ENCODE results near the gene AJUBA. TPM values are rescaled to one million over a fixed set of nuclear protein-coding genes. Genes with fewer than 3 reads are reported as not detected.

The AJUBA gene
- total RNA-seq, 1 experiment from 2014 or later, result 125 TPM

DNA sequence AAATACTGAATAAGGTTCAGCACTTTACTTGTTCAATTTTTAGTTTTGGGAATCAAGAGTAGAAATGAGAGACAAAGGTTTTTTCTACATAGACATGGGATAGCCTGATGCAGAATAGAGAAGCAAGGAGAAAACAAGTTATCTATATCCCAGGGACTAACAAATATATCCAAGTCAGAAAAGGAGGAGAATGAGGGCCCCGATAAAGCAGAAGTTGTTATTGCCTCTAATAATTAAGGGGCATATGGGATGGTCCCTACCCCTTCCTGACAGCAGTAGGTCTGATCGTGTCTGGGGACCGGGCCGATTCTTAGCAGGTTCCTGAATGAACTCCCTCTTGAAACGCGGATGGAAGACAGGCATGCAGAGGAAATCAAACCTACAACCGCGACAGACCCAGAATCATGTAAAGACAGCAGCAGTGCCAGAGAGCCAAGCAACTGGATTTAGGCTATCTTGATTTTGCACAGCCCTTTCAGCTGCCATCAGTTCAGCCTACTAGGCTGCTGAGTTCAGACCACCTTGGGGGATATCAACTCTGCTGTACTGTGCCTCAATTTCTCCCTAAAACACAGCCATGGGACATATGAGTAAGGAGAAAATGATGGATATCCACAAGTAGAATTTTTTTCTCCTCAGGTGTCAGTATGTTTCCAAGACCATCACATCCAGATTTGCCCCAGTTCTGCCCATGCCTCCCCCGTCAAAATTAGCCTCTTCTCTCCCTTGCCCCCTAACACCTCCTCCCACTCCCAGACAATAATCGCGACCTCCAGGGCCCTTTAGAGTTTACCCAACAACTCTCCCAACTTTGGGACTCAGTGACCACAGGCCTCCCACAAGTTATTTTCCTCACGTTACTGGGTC, 53.9 kb downstream of the AJUBA start:
- DNase-seq (ENCODE audit: low read depth in 1 of 2, low spot score in 2 of 2), result no peak
- Histone ChIP-seq H3K4me3 (peak overlapping the region; percentile 61), H3K4me1 (replicated peaks) (peaks cover 12% of the 10 kb centered on the region), H3K27me3 (replicated peaks) (no peaks in the 10 kb centered on the region), H3K36me3 (peaks cover 36% of the 10 kb centered on the region), H3K27ac (peak overlapping the region; percentile 55), H3K9me3 (replicated peaks) (no peaks in the 10 kb centered on the region)

- Histone ChIP-seq H3K36me3 (peaks cover 53% of the 10 kb centered on the region), H3K27me3 (replicated peaks) (no peaks in the 10 kb centered on the region), H3K27ac (no peak overlapping the region), H3K4me1 (replicated peaks) (peaks cover 12% of the 10 kb centered on the region), H3K9me3 (replicated peaks) (no peaks in the 10 kb centered on the region), H3K4me3 (no peak overlapping the region)
- no peak for DNase-seq (ENCODE audit: low read depth in 1 of 2, low spot score in 2 of 2)
These were observed 56.0 kb downstream of the AJUBA start for GRCh38 chr14:22926316-22926715.

DNA sequence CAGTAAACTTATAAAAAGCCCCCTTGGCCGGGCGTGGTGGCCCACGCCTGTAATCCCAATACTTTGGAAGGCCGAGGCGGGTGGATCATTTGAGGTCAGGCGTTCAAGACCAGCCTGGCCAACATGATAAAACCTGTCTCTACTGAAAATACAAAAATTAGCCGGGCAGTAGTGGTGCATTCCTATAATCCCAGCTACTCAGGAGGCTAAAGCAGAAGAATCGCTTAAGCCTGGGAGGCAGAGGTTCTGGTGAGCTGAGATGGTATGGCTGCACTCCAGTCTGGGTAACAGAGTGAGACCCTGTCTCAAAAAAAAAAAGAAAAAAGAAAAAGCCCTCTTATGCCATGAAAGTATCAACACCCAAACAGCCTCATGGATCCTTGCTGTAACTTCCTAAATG, 56.8 kb downstream of the AJUBA start:
- Histone ChIP-seq H3K27me3 (replicated peaks) (no peaks in the 10 kb centered on the region), H3K4me1 (replicated peaks) (peaks cover 12% of the 10 kb centered on the region), H3K4me3 (no peak overlapping the region), H3K9me3 (replicated peaks) (no peaks in the 10 kb centered on the region), H3K27ac (no peak overlapping the region), H3K36me3 (peaks cover 61% of the 10 kb centered on the region)
- no peak for DNase-seq (ENCODE audit: low read depth in 1 of 2, low spot score in 2 of 2)

DNA sequence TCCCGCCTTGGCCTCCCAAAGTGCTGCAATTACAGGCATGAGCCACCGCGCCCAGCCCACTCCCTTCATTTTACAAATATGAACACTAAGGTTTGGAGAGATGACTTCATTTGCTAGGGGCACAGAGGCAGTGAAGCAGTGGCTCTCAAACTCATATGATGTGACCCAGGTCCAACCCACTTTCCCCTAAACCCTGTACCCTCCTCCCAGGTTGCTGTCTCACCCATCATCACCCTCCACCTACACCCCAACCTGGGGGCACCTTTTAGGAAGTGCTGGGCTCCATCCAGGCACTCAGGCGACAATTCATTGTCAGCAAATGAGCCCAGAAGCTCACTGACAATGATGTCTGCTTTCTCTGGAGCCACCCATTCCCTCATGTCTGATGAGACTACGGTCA, 58.6 kb downstream of the AJUBA start:
- no peak for DNase-seq (ENCODE audit: low read depth in 1 of 2, low spot score in 2 of 2)
- Histone ChIP-seq H3K27me3 (replicated peaks) (no peaks in the 10 kb centered on the region), H3K36me3 (peaks cover 68% of the 10 kb centered on the region), H3K9me3 (replicated peaks) (no peaks in the 10 kb centered on the region), H3K27ac (no peak overlapping the region), H3K4me1 (replicated peaks) (peaks cover 11% of the 10 kb centered on the region), H3K4me3 (no peak overlapping the region)

GRCh38 chr14:22922294-22922693, 60.1 kb downstream of the AJUBA start:
- no peaks in the 10 kb centered on the region for H3K27me3 ChIP-seq (replicated peaks)
- H3K27ac ChIP-seq, result no peak overlapping the region
- H3K36me3 ChIP-seq, result peaks cover 76% of the 10 kb centered on the region
- DNase-seq (ENCODE audit: low read depth in 1 of 2, low spot score in 2 of 2), result no peak
- H3K4me3 ChIP-seq, result no peak overlapping the region
- H3K4me1 ChIP-seq (replicated peaks), result peaks cover 10% of the 10 kb centered on the region
- no peaks in the 10 kb centered on the region for H3K9me3 ChIP-seq (replicated peaks)

Other genes with a start within 250 kb of the AJUBA start
- 42.9 and 54.4 TPM in 2 replicates for gene OXA1L, start 215.9 kb downstream of the AJUBA start, total RNA-seq (2014; rRNA removed; shearing (Covaris generic))
- gene SLC7A7, start 167.1 kb downstream of the AJUBA start, total RNA-seq (2014; rRNA removed; shearing (Covaris generic)), result 0.09 and 0.13 TPM in 2 replicates
- gene MRPL52, start 152.7 kb downstream of the AJUBA start, total RNA-seq (2014; rRNA removed; shearing (Covaris generic)), result 58.2 and 108 TPM in 2 replicates
- gene MMP14, start 146.0 kb downstream of the AJUBA start, total RNA-seq (2014; rRNA removed; shearing (Covaris generic)), result 101 and 117 TPM in 2 replicates
- 37.4 and 41.4 TPM in 2 replicates for gene LRP10, start 110.8 kb downstream of the AJUBA start, total RNA-seq (2014; rRNA removed; shearing (Covaris generic))
- 0.05 TPM in 1 of 2 replicates, not detected in the other for gene REM2, start 99.3 kb downstream of the AJUBA start, total RNA-seq (2014; rRNA removed; shearing (Covaris generic))
- gene RBM23, start 63.4 kb downstream of the AJUBA start, total RNA-seq (2014; rRNA removed; shearing (Covaris generic)), result 67.8 and 86.9 TPM in 2 replicates
- gene PRMT5, start 53.2 kb downstream of the AJUBA start, total RNA-seq (2014; rRNA removed; shearing (Covaris generic)), result 43.9 and 67.8 TPM in 2 replicates
- 37.3 and 39.5 TPM in 2 replicates for gene HAUS4, start 25.5 kb downstream of the AJUBA start, total RNA-seq (2014; rRNA removed; shearing (Covaris generic))
- 3.2 and 6.5 TPM in 2 replicates for gene C14orf93, start 27.6 kb upstream of the AJUBA start, total RNA-seq (2014; rRNA removed; shearing (Covaris generic))
- 226 and 255 TPM in 2 replicates for gene PSMB5, start 52.3 kb upstream of the AJUBA start, total RNA-seq (2014; rRNA removed; shearing (Covaris generic))
- gene PSMB11, start 59.7 kb upstream of the AJUBA start, total RNA-seq (2014; rRNA removed; shearing (Covaris generic)), result not detected in 2 replicates
- gene CDH24, start 75.0 kb upstream of the AJUBA start, total RNA-seq (2014; rRNA removed; shearing (Covaris generic)), result 4.8 and 9.1 TPM in 2 replicates
- 34.1 and 68.2 TPM in 2 replicates for gene ACIN1, start 112.6 kb upstream of the AJUBA start, total RNA-seq (2014; rRNA removed; shearing (Covaris generic))
- 33.1 and 37.9 TPM in 2 replicates for gene C14orf119, start 113.0 kb upstream of the AJUBA start, total RNA-seq (2014; rRNA removed; shearing (Covaris generic))
- gene CIROP, start 122.4 kb upstream of the AJUBA start, total RNA-seq (2014; rRNA removed; shearing (Covaris generic)), result not detected in 2 replicates
- gene CEBPE, start 136.7 kb upstream of the AJUBA start, total RNA-seq (2014; rRNA removed; shearing (Covaris generic)), result not detected in 2 replicates
- 0.45 TPM in 1 of 2 replicates, not detected in the other for gene SLC7A8, start 201.1 kb upstream of the AJUBA start, total RNA-seq (2014; rRNA removed; shearing (Covaris generic))

All from SJSA1 (cell line).